ENCODE measurements around the gene ZNF808.
"Not testable (repeated sequence)": the region's sequence is repeated elsewhere in the genome, so short reads cannot be mapped to it uniquely, and the experiment has no call there.

The ZNF808 gene

GRCh38 chr19:52592301-52592700 is 64.8 kb downstream of the ZNF808 start:
- in situ Hi-C loops (cut with MboI; ENCODE audit: low sequenced_read_pairs), result no loop called here

- in situ Hi-C loops (cut with MboI; ENCODE audit: low sequenced_read_pairs), result not testable (repeated sequence)
Measured at GRCh38 chr19:52593441-52593840, 66.0 kb downstream of the ZNF808 start.

GRCh38 chr19:52599241-52599640 is 71.8 kb downstream of the ZNF808 start:
- in situ Hi-C loops (cut with MboI; ENCODE audit: low sequenced_read_pairs), result no loop called here

- in situ Hi-C loops (cut with MboI; ENCODE audit: low sequenced_read_pairs), result no loop called here
Measured at GRCh38 chr19:52600639-52601024, 73.2 kb downstream of the ZNF808 start.

- in situ Hi-C loops (cut with MboI; ENCODE audit: low sequenced_read_pairs), result no loop called here
Measured at GRCh38 chr19:52601025-52601973, 73.8 kb downstream of the ZNF808 start.

- in situ Hi-C loops (cut with MboI; ENCODE audit: low sequenced_read_pairs), result not testable (repeated sequence)
Measured at GRCh38 chr19:52601974-52602366, 74.5 kb downstream of the ZNF808 start.

GRCh38 chr19:52602941-52603340 is 75.5 kb downstream of the ZNF808 start:
- in situ Hi-C loops (cut with MboI; ENCODE audit: low sequenced_read_pairs), result no loop called here

- in situ Hi-C loops (cut with MboI; ENCODE audit: low sequenced_read_pairs), result no loop called here
Measured at GRCh38 chr19:52603558-52604207, 76.2 kb downstream of the ZNF808 start.

Data from HL-60/S4 (cell line).